RWPE2 (cell line): ENCODE results near the gene SYAP1.

Experiments used
- ATAC-seq: fragments of 200-7000 bp; cut with Tn5 transposase; 3 replicates; pipeline ENCODE4 v1.9.1; 2021; ENCODE audit warnings: low read depth
- DNase-seq: peaks from one replicate; pipeline ENCODE4 v3.0.0-alpha.2; 2020; ENCODE audit warnings: low spot score
- H3K27ac ChIP-seq: fragments of 450-650 bp; 2 replicates; pipeline ENCODE4 v1.5.1; 2017; ENCODE audit warnings: mild to moderate bottlenecking; ENCODE audit not compliant: poor library complexity, severe bottlenecking
- H3K27me3 ChIP-seq: fragments of 250-450 bp; sonication (Bioruptor Pico); 2 replicates; pipeline ENCODE4 v1.5.1; 2021; ENCODE audit warnings: mild to moderate bottlenecking, moderate library complexity; ENCODE audit not compliant: insufficient read depth, poor library complexity, severe bottlenecking
- H3K36me3 ChIP-seq: fragments of 250-450 bp; sonication (Bioruptor Pico); 2 replicates; pipeline ENCODE4 v1.5.1; 2020; ENCODE audit warnings: low read depth, mild to moderate bottlenecking, moderate library complexity
- H3K4me1 ChIP-seq: fragments of 250-450 bp; sonication (Bioruptor Pico); 2 replicates; pipeline ENCODE4 v1.5.1; 2021; ENCODE audit warnings: mild to moderate bottlenecking, moderate library complexity; ENCODE audit not compliant: insufficient read depth, poor library complexity, severe bottlenecking
- H3K4me3 ChIP-seq: fragments of 250-450 bp; sonication (Bioruptor Pico); 2 replicates; pipeline ENCODE4 v1.5.1; 2021; ENCODE audit warnings: mild to moderate bottlenecking, moderate library complexity; ENCODE audit not compliant: severe bottlenecking
- H3K9me3 ChIP-seq: fragments of 250-450 bp; sonication (Bioruptor Pico); 2 replicates; pipeline ENCODE4 v1.5.1; 2021; ENCODE audit warnings: mild to moderate bottlenecking, moderate library complexity; ENCODE audit not compliant: severe bottlenecking
- CTCF ChIP-seq: fragments of 450-650 bp; IDR thresholded peaks from one replicate; pipeline ENCODE4 v1.5.1; 2017; ENCODE audit warnings: mild to moderate bottlenecking, moderate library complexity; ENCODE audit not compliant: poor library complexity, severe bottlenecking

SYAP1 gene

GRCh38 chrX:16807976-16808542 is 88.6 kb downstream of the SYAP1 start:
- no peak overlapping the region for H3K4me3 ChIP-seq
- DNase-seq = no peak
- H3K27ac ChIP-seq = peak overlapping the region; percentile 13

GRCh38 chrX:16814597-16814996 is 95.2 kb downstream of the SYAP1 start:
- H3K4me3 ChIP-seq = no peak overlapping the region
- H3K4me1 ChIP-seq = no peaks in the 10 kb centered on the region
- H3K27ac ChIP-seq = no peak overlapping the region
- no peak for TF ChIP-seq CTCF
- no peaks in the 10 kb centered on the region for H3K9me3 ChIP-seq
- no peaks in the 10 kb centered on the region for H3K27me3 ChIP-seq
- H3K36me3 ChIP-seq = peaks cover 3% of the 10 kb centered on the region
- DNase-seq (no peak), ATAC-seq (no peak)

More at GRCh38 chrX:16807976-16808542, 88.6 kb downstream of the SYAP1 start:
- no peaks in the 10 kb centered on the region for H3K36me3 ChIP-seq
- H3K9me3 ChIP-seq = no peaks in the 10 kb centered on the region
- ATAC-seq = peak; percentile 65; the same call in 2 of the 3 replicates
- no peak for TF ChIP-seq CTCF
- H3K4me1 ChIP-seq = no peaks in the 10 kb centered on the region
- H3K27me3 ChIP-seq = no peaks in the 10 kb centered on the region
